Measurements from ENCODE around the gene ADGRE3.
"Not testable (repeated sequence)": the region's sequence is repeated elsewhere in the genome, so short reads cannot be mapped to it uniquely, and the experiment has no call there.

- not testable (repeated sequence) for TF ChIP-seq CTCF (IDR thresholded peaks at IDR 0.05); POLR2A (IDR thresholded peaks at IDR 0.05; ENCODE audit: low read depth)
Observed at GRCh38 chr19:14584372-14584771, 90.3 kb downstream of the ADGRE3 start.
